Suprapubic skin (tissue), 4 donors: ENCODE measurements around the gene TLCD4.

Experiments used
- CTCF ChIP-seq, 2 donors: fragments of 200-600 bp in 1 of 2; fragments of 450-650 bp in 1 of 2; sonication (generic) in 1 of 2; IDR thresholded peaks; one replicate each; pipeline ENCODE4 v1.5.1; 2016 to 2019; ENCODE audit warnings: antibody characterized with exemption in 2 of 2, mild to moderate bottlenecking in 1 of 2, moderate library complexity in 1 of 2
- EP300 ChIP-seq: sonication (generic); formaldehyde crosslinking; IDR thresholded peaks from one replicate; pipeline ENCODE4 v1.6.1; 2017; ENCODE audit warnings: antibody characterized with exemption
- POLR2A ChIP-seq, 2 donors: fragments of 450-650 bp; IDR thresholded peaks; one replicate each; pipeline ENCODE4 v1.6.1; 2017; ENCODE audit warnings: antibody characterized with exemption in 2 of 2, mild to moderate bottlenecking in 2 of 2, moderate library complexity in 2 of 2
- POLR2AphosphoS5 ChIP-seq, 3 donors: sonication (generic); formaldehyde crosslinking; IDR thresholded peaks; one replicate each; pipeline ENCODE4 v1.6.1; 2017; ENCODE audit warnings: antibody characterized with exemption in 3 of 3

DNA sequence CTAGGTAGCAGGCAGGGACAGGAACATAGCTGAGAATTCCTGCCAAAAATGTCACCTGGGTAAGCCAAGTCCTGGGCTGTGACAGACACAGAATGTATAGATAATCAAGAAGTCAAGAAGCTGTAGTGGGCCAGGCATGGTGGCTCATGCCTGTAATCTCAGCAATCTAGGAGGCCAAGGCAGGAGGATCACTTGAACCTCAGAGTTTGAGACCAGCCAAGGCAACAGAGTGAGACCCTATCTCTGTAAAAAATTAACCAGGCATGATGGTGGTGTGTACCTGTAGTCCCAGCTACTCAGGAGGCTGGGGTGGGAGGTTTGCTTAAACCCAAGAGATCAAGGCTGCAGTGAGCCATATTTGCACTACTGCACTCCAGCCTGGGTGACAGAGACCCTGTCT lies 41.1 kb upstream of the TLCD4 start:
- TF ChIP-seq CTCF (IDR thresholded peaks at IDR 0.05) (no peak), POLR2AphosphoS5 (IDR thresholded peaks at IDR 0.05) (no peak), POLR2A (IDR thresholded peaks at IDR 0.05) (no peak), EP300 (no peak)
